WTC11 (cell line): ENCODE data around the gene SNX11. TPM values are rescaled to one million over a fixed set of nuclear protein-coding genes. Genes with fewer than 3 reads are reported as not detected.

Experiments used
- ATAC-seq: fragments of 200-7000 bp; cut with Tn5 transposase; 2 replicates; pipeline ENCODE4 v1.10.0; 2021; ENCODE audit warnings: mild to moderate bottlenecking, moderate library complexity
- CTCF ChIA-PET: fragments of 300-600 bp; sonication (Branson Sonifier 250); formaldehyde crosslinking; loops from one replicate; lab custom pipeline; 2021; ENCODE audit warnings: antibody characterized with exemption; lab: Charles Lee
- POLR2A ChIA-PET: fragments of 350-600 bp; sonication (Branson Sonifier 250); formaldehyde crosslinking; loops from one replicate; lab custom pipeline; 2021; ENCODE audit warnings: antibody characterized with exemption; lab: Charles Lee
- DNase-seq: peaks from one replicate; pipeline ENCODE4 v3.0.0; 2021; ENCODE audit warnings: low spot score
- H3K27ac Mint-ChIP-seq: 2 replicates; pipeline ENCODE4 v1.8.0; 2021; ENCODE audit warnings: mixed read lengths
- H3K27me3 Mint-ChIP-seq: 2 replicates; pipeline ENCODE4 v1.8.0; 2021; ENCODE audit warnings: low read depth, mild to moderate bottlenecking, moderate library complexity, mixed read lengths
- H3K36me3 Mint-ChIP-seq: 2 replicates; pipeline ENCODE4 v1.8.0; 2021; ENCODE audit warnings: mixed read lengths
- H3K4me1 Mint-ChIP-seq: 2 replicates; pipeline ENCODE4 v1.8.0; 2022; ENCODE audit warnings: mixed read lengths
- H3K4me3 Mint-ChIP-seq: 2 replicates; pipeline ENCODE4 v1.8.0; 2021; ENCODE audit warnings: mild to moderate bottlenecking, moderate library complexity, mixed read lengths
- H3K9me3 Mint-ChIP-seq: 2 replicates; pipeline ENCODE4 v1.8.0; 2021; ENCODE audit warnings: mixed read lengths
- ETV6 ChIP-seq: sonication (generic); formaldehyde crosslinking; IDR thresholded peaks from 2 replicates; pipeline ENCODE4 v1.8.1; 2022; ENCODE audit warnings: mild to moderate bottlenecking, missing genetic modification reagents
- FOXJ3 ChIP-seq: sonication (generic); formaldehyde crosslinking; IDR thresholded peaks from 2 replicates; pipeline ENCODE4 v1.9.0; 2021; ENCODE audit warnings: missing genetic modification reagents, mild to moderate bottlenecking, borderline replicate concordance
- GRHL2 ChIP-seq: fragments of 250-450 bp; sonication (Bioruptor Pico); IDR thresholded peaks from 2 replicates; pipeline ENCODE4 v1.8.0; 2022; ENCODE audit warnings: mild to moderate bottlenecking, moderate library complexity; ENCODE audit not compliant: insufficient replicate concordance, severe bottlenecking
- MXD4 ChIP-seq: fragments of 250-450 bp; sonication (Bioruptor Pico); IDR thresholded peaks from 2 replicates; pipeline ENCODE4 v1.8.0; 2021; ENCODE audit warnings: mild to moderate bottlenecking, moderate library complexity, borderline replicate concordance
- RELA ChIP-seq: sonication (generic); formaldehyde crosslinking; IDR thresholded peaks from 2 replicates; pipeline ENCODE4 v1.8.1; 2022; ENCODE audit warnings: missing genetic modification reagents, mild to moderate bottlenecking, borderline replicate concordance
- RORB ChIP-seq: fragments of 250-450 bp; sonication (Bioruptor Pico); IDR thresholded peaks from 2 replicates; pipeline ENCODE4 v1.9.0; 2021; ENCODE audit warnings: mild to moderate bottlenecking
- SMAD3 ChIP-seq: sonication (generic); formaldehyde crosslinking; IDR thresholded peaks from 2 replicates; pipeline ENCODE4 v1.8.0; 2022; ENCODE audit warnings: missing genetic modification reagents, mild to moderate bottlenecking, borderline replicate concordance
- TEAD1 ChIP-seq: sonication (generic); formaldehyde crosslinking; IDR thresholded peaks from 2 replicates; pipeline ENCODE4 v1.8.0; 2022; ENCODE audit warnings: mild to moderate bottlenecking, missing genetic modification reagents
- ZNF138 ChIP-seq: sonication (generic); formaldehyde crosslinking; conservative IDR thresholded peaks from 2 replicates; pipeline ENCODE4 v1.8.1; 2022; ENCODE audit warnings: mild to moderate bottlenecking, moderate library complexity, missing genetic modification reagents
- ZNF232 ChIP-seq: sonication (generic); formaldehyde crosslinking; IDR thresholded peaks from 2 replicates; pipeline ENCODE4 v1.8.0; 2022; ENCODE audit warnings: mild to moderate bottlenecking, missing genetic modification reagents
- total RNA-seq: library from RNA; stranded (reverse); gene quantifications from 3 replicates; pipeline ENCODE4 v1.2.3, GENCODE V29; 2021
- TF ChIP-seq, protein P1 (sequence below): sonication (generic); formaldehyde crosslinking; IDR thresholded peaks from 2 replicates; pipeline ENCODE4 v1.8.1; 2022; ENCODE audit warnings: low read depth, mild to moderate bottlenecking, moderate library complexity, missing genetic modification reagents, borderline replicate concordance
- TF ChIP-seq, protein P2 (sequence below): sonication (generic); formaldehyde crosslinking; conservative IDR thresholded peaks from 2 replicates; pipeline ENCODE4 v1.8.1; 2022; ENCODE audit warnings: mild to moderate bottlenecking, missing genetic modification reagents
- TF ChIP-seq, protein P3 (sequence below): sonication (generic); formaldehyde crosslinking; IDR thresholded peaks from 2 replicates; pipeline ENCODE4 v1.8.1; 2023; ENCODE audit warnings: mild to moderate bottlenecking, missing genetic modification reagents, moderate library complexity
- TF ChIP-seq, protein P4 (sequence below): sonication (generic); formaldehyde crosslinking; IDR thresholded peaks from 2 replicates; pipeline ENCODE4 v1.8.0; 2022; ENCODE audit warnings: mild to moderate bottlenecking, missing genetic modification reagents
- TF ChIP-seq, protein P5 (sequence below): sonication (generic); formaldehyde crosslinking; conservative IDR thresholded peaks from 2 replicates; pipeline ENCODE4 v1.8.1; 2023; ENCODE audit warnings: mild to moderate bottlenecking, low read depth, missing genetic modification reagents, moderate library complexity
- TF ChIP-seq, protein P6 (sequence below): fragments of 250-450 bp; sonication (Bioruptor Pico); IDR thresholded peaks from 2 replicates; pipeline ENCODE4 v2.1.2; 2022; ENCODE audit warnings: mild to moderate bottlenecking, moderate library complexity
- TF ChIP-seq, protein P7 (sequence below): sonication (generic); formaldehyde crosslinking; IDR thresholded peaks from 2 replicates; pipeline ENCODE4 v1.8.0; 2023; ENCODE audit warnings: missing genetic modification reagents, mild to moderate bottlenecking, borderline replicate concordance
- TF ChIP-seq, protein P8 (sequence below): fragments of 250-450 bp; sonication (Bioruptor Pico); IDR thresholded peaks from 2 replicates; pipeline ENCODE4 v1.9.0; 2021; ENCODE audit warnings: mild to moderate bottlenecking

Gene SNX11
- total RNA-seq, 1 experiment from 2014 or later = 24.5 TPM

DNA sequence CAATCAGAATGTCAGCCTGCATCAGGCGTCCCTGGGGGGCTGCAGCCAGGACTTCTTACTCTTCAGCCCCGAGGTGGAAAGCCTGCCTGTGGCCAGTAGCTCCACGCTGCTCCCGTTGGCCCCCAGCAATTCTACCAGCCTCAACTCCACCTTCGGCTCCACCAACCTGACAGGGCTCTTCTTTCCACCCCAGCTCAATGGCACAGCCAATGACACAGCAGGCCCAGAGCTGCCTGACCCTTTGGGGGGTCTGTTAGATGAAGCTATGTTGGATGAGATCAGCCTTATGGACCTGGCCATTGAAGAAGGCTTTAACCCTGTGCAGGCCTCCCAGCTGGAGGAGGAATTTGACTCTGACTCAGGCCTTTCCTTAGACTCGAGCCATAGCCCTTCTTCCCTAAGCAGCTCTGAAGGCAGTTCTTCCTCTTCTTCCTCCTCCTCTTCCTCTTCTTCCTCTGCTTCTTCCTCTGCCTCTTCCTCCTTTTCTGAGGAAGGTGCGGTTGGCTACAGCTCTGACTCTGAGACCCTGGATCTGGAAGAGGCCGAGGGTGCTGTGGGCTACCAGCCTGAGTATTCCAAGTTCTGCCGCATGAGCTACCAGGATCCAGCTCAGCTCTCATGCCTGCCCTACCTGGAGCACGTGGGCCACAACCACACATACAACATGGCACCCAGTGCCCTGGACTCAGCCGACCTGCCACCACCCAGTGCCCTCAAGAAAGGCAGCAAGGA lies 49.0 kb upstream of the SNX11 start (continued):
- TF ChIP-seq, protein P1, sequence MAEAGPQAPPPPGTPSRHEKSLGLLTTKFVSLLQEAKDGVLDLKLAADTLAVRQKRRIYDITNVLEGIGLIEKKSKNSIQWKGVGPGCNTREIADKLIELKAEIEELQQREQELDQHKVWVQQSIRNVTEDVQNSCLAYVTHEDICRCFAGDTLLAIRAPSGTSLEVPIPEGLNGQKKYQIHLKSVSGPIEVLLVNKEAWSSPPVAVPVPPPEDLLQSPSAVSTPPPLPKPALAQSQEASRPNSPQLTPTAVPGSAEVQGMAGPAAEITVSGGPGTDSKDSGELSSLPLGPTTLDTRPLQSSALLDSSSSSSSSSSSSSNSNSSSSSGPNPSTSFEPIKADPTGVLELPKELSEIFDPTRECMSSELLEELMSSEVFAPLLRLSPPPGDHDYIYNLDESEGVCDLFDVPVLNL = no peak
- TF ChIP-seq SMAD3 (CRISPR knock-in tag) (no peak), MXD4 (CRISPR knock-in tag) (no peak), ETV6 (CRISPR knock-in tag) (no peak), ZNF138 (CRISPR knock-in tag) (no peak), FOXJ3 (CRISPR knock-in tag) (no peak), ZNF232 (CRISPR knock-in tag) (no peak)
- TF ChIP-seq, protein P2, sequence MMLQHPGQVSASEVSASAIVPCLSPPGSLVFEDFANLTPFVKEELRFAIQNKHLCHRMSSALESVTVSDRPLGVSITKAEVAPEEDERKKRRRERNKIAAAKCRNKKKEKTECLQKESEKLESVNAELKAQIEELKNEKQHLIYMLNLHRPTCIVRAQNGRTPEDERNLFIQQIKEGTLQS (CRISPR knock-in tag) = no peak
- TF ChIP-seq, protein P3, sequence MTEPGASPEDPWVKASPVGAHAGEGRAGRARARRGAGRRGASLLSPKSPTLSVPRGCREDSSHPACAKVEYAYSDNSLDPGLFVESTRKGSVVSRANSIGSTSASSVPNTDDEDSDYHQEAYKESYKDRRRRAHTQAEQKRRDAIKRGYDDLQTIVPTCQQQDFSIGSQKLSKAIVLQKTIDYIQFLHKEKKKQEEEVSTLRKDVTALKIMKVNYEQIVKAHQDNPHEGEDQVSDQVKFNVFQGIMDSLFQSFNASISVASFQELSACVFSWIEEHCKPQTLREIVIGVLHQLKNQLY = no peak

DNA sequence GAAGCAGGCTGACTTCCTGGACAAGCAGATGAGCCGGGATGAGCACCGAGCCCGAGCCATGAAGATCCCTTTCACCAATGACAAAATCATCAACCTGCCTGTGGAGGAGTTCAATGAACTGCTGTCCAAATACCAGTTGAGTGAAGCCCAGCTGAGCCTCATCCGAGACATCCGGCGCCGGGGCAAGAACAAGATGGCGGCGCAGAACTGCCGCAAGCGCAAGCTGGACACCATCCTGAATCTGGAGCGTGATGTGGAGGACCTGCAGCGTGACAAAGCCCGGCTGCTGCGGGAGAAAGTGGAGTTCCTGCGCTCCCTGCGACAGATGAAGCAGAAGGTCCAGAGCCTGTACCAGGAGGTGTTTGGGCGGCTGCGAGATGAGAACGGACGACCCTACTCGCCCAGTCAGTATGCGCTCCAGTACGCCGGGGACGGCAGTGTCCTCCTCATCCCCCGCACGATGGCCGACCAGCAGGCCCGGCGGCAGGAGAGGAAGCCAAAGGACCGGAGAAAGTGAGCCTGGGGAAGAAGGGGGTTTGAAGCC lies 48.4 kb upstream of the SNX11 start:
- POLR2A ChIA-PET = interaction anchor here (1.4 to 5.5 kb wide), 2 partner anchors 9 to 11 kb away, joined by 7 to 32 read pairs; partner anchors contain the start of gene NFE2L1
- peak overlapping the region; percentile 95 for H3K27ac Mint-ChIP-seq
- no peaks in the 10 kb centered on the region for H3K9me3 Mint-ChIP-seq
- CTCF ChIA-PET = interaction anchor here (1.5 to 2.7 kb wide), 3 partner anchors 16 to 34 kb away, joined by 4 to 12 read pairs (median 8); no protein-coding TSS in a partner anchor
- no peaks in the 10 kb centered on the region for H3K27me3 Mint-ChIP-seq
- ATAC-seq (no peak), DNase-seq (no peak)
- H3K36me3 Mint-ChIP-seq = peaks cover 63% of the 10 kb centered on the region
- H3K4me3 Mint-ChIP-seq = no peak overlapping the region
- H3K4me1 Mint-ChIP-seq = peaks cover 29% of the 10 kb centered on the region
- TF ChIP-seq, protein P4, sequence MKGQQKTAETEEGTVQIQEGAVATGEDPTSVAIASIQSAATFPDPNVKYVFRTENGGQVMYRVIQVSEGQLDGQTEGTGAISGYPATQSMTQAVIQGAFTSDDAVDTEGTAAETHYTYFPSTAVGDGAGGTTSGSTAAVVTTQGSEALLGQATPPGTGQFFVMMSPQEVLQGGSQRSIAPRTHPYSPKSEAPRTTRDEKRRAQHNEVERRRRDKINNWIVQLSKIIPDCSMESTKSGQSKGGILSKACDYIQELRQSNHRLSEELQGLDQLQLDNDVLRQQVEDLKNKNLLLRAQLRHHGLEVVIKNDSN (CRISPR knock-in tag) = no peak
- 0 out of 2 replicates have a peak, but pooled peaks have one; percentile 35 for TF ChIP-seq RELA

DNA sequence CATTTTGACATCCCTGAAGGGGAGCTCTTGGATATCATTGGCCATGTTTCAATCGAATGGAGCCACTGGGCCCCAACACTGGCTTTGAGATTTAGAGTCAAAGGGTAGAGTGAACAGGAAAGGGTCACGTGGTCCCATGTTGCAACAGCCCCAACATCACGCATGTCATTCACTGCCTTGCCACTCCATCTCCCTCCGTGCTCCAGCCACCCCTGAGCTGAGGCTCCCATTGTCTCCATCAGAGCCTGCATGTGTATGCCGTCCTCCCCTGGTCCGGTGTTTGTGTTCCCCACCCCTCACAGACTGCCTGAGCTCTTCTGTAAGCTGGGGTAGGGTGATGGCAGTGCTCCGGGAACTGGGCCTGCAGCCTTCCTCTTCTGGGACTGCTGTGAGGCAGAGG lies 47.3 kb upstream of the SNX11 start:
- Mint-ChIP-seq H3K9me3 (no peaks in the 10 kb centered on the region), H3K27me3 (no peaks in the 10 kb centered on the region), H3K4me3 (no peak overlapping the region), H3K4me1 (peaks cover 25% of the 10 kb centered on the region), H3K27ac (peak overlapping the region; percentile 65; the same call in 1 of the 2 replicates), H3K36me3 (peaks cover 72% of the 10 kb centered on the region)
- ChIA-PET CTCF (interaction anchor here (2.3 kb wide), 1 partner anchor 24 kb away, joined by 6 read pairs; no protein-coding TSS in a partner anchor), POLR2A (interaction anchor here (5.5 kb wide), 1 partner anchor 12 kb away, joined by 32 read pairs; the partner anchor contains the start of gene NFE2L1)
- ATAC-seq (no peak), DNase-seq (no peak)
- no peak for TF ChIP-seq RORB (CRISPR knock-in tag)
- TF ChIP-seq, protein P5, sequence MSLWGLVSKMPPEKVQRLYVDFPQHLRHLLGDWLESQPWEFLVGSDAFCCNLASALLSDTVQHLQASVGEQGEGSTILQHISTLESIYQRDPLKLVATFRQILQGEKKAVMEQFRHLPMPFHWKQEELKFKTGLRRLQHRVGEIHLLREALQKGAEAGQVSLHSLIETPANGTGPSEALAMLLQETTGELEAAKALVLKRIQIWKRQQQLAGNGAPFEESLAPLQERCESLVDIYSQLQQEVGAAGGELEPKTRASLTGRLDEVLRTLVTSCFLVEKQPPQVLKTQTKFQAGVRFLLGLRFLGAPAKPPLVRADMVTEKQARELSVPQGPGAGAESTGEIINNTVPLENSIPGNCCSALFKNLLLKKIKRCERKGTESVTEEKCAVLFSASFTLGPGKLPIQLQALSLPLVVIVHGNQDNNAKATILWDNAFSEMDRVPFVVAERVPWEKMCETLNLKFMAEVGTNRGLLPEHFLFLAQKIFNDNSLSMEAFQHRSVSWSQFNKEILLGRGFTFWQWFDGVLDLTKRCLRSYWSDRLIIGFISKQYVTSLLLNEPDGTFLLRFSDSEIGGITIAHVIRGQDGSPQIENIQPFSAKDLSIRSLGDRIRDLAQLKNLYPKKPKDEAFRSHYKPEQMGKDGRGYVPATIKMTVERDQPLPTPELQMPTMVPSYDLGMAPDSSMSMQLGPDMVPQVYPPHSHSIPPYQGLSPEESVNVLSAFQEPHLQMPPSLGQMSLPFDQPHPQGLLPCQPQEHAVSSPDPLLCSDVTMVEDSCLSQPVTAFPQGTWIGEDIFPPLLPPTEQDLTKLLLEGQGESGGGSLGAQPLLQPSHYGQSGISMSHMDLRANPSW (CRISPR knock-in tag) = no peak
- TF ChIP-seq, protein P6, sequence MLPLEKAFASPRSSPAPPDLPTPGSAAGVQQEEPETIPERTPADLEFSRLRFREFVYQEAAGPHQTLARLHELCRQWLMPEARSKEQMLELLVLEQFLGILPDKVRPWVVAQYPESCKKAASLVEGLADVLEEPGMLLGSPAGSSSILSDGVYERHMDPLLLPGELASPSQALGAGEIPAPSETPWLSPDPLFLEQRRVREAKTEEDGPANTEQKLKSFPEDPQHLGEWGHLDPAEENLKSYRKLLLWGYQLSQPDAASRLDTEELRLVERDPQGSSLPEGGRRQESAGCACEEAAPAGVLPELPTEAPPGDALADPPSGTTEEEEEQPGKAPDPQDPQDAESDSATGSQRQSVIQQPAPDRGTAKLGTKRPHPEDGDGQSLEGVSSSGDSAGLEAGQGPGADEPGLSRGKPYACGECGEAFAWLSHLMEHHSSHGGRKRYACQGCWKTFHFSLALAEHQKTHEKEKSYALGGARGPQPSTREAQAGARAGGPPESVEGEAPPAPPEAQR (CRISPR knock-in tag) = no peak
- TF ChIP-seq, protein P7, sequence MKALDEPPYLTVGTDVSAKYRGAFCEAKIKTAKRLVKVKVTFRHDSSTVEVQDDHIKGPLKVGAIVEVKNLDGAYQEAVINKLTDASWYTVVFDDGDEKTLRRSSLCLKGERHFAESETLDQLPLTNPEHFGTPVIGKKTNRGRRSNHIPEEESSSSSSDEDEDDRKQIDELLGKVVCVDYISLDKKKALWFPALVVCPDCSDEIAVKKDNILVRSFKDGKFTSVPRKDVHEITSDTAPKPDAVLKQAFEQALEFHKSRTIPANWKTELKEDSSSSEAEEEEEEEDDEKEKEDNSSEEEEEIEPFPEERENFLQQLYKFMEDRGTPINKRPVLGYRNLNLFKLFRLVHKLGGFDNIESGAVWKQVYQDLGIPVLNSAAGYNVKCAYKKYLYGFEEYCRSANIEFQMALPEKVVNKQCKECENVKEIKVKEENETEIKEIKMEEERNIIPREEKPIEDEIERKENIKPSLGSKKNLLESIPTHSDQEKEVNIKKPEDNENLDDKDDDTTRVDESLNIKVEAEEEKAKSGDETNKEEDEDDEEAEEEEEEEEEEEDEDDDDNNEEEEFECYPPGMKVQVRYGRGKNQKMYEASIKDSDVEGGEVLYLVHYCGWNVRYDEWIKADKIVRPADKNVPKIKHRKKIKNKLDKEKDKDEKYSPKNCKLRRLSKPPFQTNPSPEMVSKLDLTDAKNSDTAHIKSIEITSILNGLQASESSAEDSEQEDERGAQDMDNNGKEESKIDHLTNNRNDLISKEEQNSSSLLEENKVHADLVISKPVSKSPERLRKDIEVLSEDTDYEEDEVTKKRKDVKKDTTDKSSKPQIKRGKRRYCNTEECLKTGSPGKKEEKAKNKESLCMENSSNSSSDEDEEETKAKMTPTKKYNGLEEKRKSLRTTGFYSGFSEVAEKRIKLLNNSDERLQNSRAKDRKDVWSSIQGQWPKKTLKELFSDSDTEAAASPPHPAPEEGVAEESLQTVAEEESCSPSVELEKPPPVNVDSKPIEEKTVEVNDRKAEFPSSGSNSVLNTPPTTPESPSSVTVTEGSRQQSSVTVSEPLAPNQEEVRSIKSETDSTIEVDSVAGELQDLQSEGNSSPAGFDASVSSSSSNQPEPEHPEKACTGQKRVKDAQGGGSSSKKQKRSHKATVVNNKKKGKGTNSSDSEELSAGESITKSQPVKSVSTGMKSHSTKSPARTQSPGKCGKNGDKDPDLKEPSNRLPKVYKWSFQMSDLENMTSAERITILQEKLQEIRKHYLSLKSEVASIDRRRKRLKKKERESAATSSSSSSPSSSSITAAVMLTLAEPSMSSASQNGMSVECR (CRISPR knock-in tag) = no peak
- no peak for TF ChIP-seq TEAD1 (CRISPR knock-in tag)
- TF ChIP-seq, protein P8, sequence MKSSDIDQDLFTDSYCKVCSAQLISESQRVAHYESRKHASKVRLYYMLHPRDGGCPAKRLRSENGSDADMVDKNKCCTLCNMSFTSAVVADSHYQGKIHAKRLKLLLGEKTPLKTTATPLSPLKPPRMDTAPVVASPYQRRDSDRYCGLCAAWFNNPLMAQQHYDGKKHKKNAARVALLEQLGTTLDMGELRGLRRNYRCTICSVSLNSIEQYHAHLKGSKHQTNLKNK (CRISPR knock-in tag) = no peak
- TF ChIP-seq GRHL2 (CRISPR knock-in tag) = no peak
